KMS-11 (cell line): ENCODE results near the gene TIMMDC1.
A peak's percentile ranks its signal among the peaks of the same experiment; 100 is the strongest.

ENCODE experiments used
- H2AFZ ChIP-seq: fragments of 200-600 bp; sonication (generic); 2 replicates; pipeline ENCODE4 v1.6.1; 2016; ENCODE audit warnings: antibody characterized with exemption, mixed run types, low read depth
- H3K27ac ChIP-seq: fragments of 200-600 bp; sonication (generic); 2 replicates; pipeline ENCODE4 v1.6.1; 2016; ENCODE audit warnings: mild to moderate bottlenecking, mixed run types
- H3K27me3 ChIP-seq: fragments of 200-600 bp; sonication (generic); 2 replicates; pipeline ENCODE4 v1.6.1; 2017; ENCODE audit warnings: mild to moderate bottlenecking, low read depth, mixed run types, moderate library complexity; ENCODE audit not compliant: insufficient read depth
- H3K36me3 ChIP-seq: fragments of 200-600 bp; sonication (generic); 2 replicates; pipeline ENCODE4 v1.6.1; 2017; ENCODE audit warnings: mild to moderate bottlenecking, mixed run types; ENCODE audit not compliant: insufficient read depth
- H3K4me1 ChIP-seq: fragments of 200-600 bp; sonication (generic); 2 replicates; pipeline ENCODE4 v1.6.1; 2016; ENCODE audit warnings: mild to moderate bottlenecking, low read depth, mixed run types; ENCODE audit not compliant: poor library complexity, severe bottlenecking
- H3K4me2 ChIP-seq: fragments of 200-600 bp; sonication (generic); 2 replicates; pipeline ENCODE4 v1.7.0; 2016; ENCODE audit warnings: mild to moderate bottlenecking, mixed run types
- H3K4me3 ChIP-seq: fragments of 200-600 bp; sonication (generic); IDR thresholded peaks from 2 replicates; pipeline ENCODE4 v1.6.1; 2017; ENCODE audit warnings: low read depth, low read length, mixed read lengths; ENCODE audit not compliant: insufficient read depth
- H3K79me2 ChIP-seq: fragments of 200-600 bp; sonication (generic); 2 replicates; pipeline ENCODE4 v1.6.1; 2016; ENCODE audit warnings: low read depth, mixed run types; ENCODE audit not compliant: insufficient read depth
- H3K9ac ChIP-seq: fragments of 200-600 bp; sonication (generic); 2 replicates; pipeline ENCODE4 v1.6.1; 2016; ENCODE audit warnings: mild to moderate bottlenecking, mixed run types
- H4K20me1 ChIP-seq: fragments of 200-600 bp; sonication (generic); 2 replicates; pipeline ENCODE4 v1.6.1; 2016; ENCODE audit warnings: mild to moderate bottlenecking, mixed run types; ENCODE audit not compliant: insufficient read depth
- CTCF ChIP-seq: fragments of 200-600 bp; sonication (generic); conservative IDR thresholded peaks from 2 replicates; pipeline ENCODE4 v1.6.1; 2017; ENCODE audit warnings: low read depth, mild to moderate bottlenecking, antibody characterized with exemption, low read length, moderate library complexity, mixed read lengths

Gene TIMMDC1

GRCh38 chr3:119557877-119558269, 59.5 kb downstream of the TIMMDC1 start:
- no peak for TF ChIP-seq CTCF
- Histone ChIP-seq H3K4me2 (no peak overlapping the region), H3K4me3 (no peak overlapping the region), H3K27ac (no peak overlapping the region), H3K79me2 (no peaks in the 10 kb centered on the region), H2AFZ (no peak overlapping the region), H3K9ac (no peak overlapping the region), H4K20me1 (no peaks in the 10 kb centered on the region), H3K36me3 (no peaks in the 10 kb centered on the region), H3K4me1 (peaks cover 28% of the 10 kb centered on the region), H3K27me3 (no peaks in the 10 kb centered on the region)

- Histone ChIP-seq H2AFZ (no peak overlapping the region; the same call in 1 of the 2 replicates), H3K27ac (no peak overlapping the region), H3K4me2 (no peak overlapping the region; the same call in 1 of the 2 replicates), H3K4me3 (no peak overlapping the region), H3K4me1 (peaks cover 31% of the 10 kb centered on the region), H4K20me1 (no peaks in the 10 kb centered on the region), H3K36me3 (no peaks in the 10 kb centered on the region), H3K27me3 (no peaks in the 10 kb centered on the region), H3K79me2 (no peaks in the 10 kb centered on the region), H3K9ac (no peak overlapping the region)
- no peak for TF ChIP-seq CTCF
Observed at GRCh38 chr3:119558626-119559317, 60.4 kb downstream of the TIMMDC1 start.

GRCh38 chr3:119559441-119559963, 61.2 kb downstream of the TIMMDC1 start, which contains the start of gene CD80:
TSS of gene CD80 (minus strand) at chr3:119559614. CDS start at chr3:119557728, 1,886 bp downstream.
- H3K27me3 ChIP-seq, result no peaks in the 10 kb centered on the region
- peak; percentile 49 for TF ChIP-seq CTCF
- no peaks in the 10 kb centered on the region for H3K79me2 ChIP-seq
- no peak within 1 kb of the TSS for H3K9ac ChIP-seq
- H3K27ac ChIP-seq, result no peak within 1 kb of the TSS
- H3K4me2 ChIP-seq, result peak within 1 kb of the TSS; percentile 29
- H4K20me1 ChIP-seq, result no peaks in the 10 kb centered on the region
- H2AFZ ChIP-seq, result peak within 1 kb of the TSS; percentile 69; the same call in 1 of the 2 replicates
- H3K4me1 ChIP-seq, result peaks cover 31% of the 10 kb centered on the region
- no peak within 1 kb of the TSS for H3K4me3 ChIP-seq
- no peaks in the 10 kb centered on the region for H3K36me3 ChIP-seq

GRCh38 chr3:119560160-119560559, 61.8 kb downstream of the TIMMDC1 start:
- H3K79me2 ChIP-seq, result no peaks in the 10 kb centered on the region
- no peaks in the 10 kb centered on the region for H3K27me3 ChIP-seq
- H3K36me3 ChIP-seq, result no peaks in the 10 kb centered on the region
- no peak overlapping the region; the same call in 1 of the 2 replicates for H3K4me2 ChIP-seq
- H3K27ac ChIP-seq, result no peak overlapping the region
- TF ChIP-seq CTCF, result no peak
- no peak overlapping the region for H3K4me3 ChIP-seq
- H4K20me1 ChIP-seq, result no peaks in the 10 kb centered on the region
- peaks cover 31% of the 10 kb centered on the region for H3K4me1 ChIP-seq
- H3K9ac ChIP-seq, result no peak overlapping the region
- peak overlapping the region; percentile 69; the same call in 1 of the 2 replicates for H2AFZ ChIP-seq
